ENCODE measurements around the gene SCP2.

SCP2 gene

DNA sequence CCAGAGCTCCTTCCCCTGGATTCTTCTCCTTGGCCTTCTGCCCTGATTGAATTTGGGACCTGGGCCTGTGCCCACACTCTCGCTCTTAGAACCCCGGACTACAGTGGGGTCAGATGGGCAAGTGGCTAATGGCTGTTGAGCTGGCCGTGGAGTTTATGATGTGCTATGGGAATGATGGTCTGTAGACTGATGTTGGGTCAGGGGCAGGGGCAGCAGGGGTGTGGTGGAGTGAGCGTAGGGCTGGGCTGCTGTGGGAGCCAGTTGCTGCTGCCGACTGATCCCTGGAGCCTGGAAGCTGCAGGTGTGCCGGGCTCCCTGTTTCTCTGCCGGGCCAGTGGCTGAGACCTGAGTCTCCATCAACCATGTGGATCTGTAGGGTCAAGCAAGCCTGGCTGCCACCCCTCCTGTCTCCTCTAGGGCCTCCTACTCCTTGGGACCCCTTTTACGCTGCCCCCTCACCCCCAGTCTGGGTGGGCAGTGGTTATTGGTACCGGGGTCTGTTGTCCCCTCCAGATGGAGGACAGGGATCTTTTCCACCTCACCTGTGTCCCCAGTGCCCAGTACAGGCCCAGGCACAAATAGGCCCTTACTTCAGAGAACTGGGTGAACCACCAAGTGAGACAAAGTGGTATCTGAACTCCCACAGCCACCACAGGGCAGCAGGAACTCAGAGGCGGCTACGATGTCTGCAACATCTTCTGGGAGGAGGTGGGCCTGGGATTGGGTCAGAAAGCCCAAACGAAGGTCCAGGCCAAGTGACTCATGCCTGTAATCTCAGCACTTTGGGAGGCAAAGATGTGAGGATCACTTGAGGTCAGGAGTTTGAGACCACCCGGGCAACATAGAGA lies 140.0 kb downstream of the SCP2 start:
- no peak for DNase-seq (ENCODE audit: low read depth in 2 of 2)

DNA sequence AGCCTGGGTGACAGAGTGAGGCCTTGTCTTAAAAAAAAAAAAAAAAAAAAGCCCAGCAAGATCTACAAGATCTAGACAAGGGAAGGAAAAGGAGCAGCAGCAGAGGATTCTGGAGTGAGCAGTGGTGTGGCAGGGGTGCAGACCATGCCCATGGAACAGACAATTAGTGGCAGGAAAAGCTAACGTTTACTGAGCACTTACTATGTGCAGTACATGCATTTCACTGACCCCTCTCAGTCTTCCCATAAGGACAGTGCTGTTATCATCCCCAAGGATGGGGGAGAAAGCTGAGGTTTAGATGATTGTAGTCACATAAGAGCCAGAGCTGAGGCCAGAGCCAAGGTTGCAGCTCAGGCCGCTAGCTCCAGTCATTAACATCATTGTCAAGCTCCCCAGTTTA lies 140.8 kb downstream of the SCP2 start:
- DNase-seq (ENCODE audit: low read depth in 2 of 2): no peak

DNA sequence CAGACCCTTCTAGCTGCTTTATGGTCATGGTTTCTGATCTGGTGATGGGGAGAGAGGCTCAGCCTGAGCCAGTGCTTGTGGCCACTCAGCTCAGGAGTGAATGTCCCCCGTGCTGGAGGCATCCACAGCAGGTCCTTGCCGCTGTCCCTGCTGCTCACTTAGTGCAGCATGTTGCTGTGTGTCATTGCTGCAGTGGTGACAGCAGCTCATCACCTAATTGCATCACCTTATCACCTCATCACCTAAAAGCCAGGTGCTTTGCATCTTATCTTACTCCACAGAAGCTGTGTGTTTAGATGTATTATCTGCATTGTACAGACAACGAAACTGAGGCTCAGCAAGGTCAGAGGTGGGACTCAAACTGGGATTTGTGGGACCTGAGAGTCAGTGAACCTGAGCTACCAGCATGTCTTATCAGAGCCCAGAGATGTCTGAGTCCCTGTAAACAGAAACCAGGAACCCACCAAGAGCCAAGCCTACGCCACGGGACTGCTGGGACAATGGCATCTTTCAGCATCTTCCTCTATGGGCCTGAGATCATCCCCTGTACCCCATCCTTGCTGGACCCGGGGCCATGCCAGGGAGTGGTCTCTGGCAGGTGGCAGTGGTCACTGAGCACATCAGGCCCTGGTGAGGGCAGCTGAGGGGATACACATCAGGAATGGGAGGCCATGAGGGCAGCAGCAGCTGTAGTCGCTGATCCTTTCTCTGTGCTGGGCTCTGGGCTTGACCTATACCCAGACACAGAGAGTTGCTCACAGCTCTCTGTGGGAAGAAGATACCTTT lies 141.4 kb downstream of the SCP2 start:
- no peak for DNase-seq (ENCODE audit: low read depth in 2 of 2)

DNA sequence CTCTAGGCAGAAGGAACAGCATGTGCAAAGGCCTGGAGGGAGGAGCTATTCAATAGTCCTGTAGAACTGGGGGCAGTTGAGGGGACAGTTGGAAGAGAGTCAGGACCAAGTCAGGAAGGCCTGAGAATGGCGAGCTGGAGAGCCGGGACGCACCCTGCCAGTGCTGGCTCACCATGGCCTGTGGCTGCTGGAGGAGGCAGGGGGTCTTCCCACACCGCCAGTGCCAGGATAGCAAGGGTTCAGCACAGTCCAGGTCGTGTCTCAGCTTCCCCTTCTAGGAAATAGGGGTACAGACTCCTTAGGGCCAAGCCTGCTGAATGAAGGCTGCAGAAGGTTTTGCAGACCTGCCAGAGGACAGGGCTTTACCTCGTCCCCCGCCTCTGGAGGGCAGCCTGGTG lies 142.2 kb downstream of the SCP2 start:
- no peak for DNase-seq (ENCODE audit: low read depth in 2 of 2)

DNA sequence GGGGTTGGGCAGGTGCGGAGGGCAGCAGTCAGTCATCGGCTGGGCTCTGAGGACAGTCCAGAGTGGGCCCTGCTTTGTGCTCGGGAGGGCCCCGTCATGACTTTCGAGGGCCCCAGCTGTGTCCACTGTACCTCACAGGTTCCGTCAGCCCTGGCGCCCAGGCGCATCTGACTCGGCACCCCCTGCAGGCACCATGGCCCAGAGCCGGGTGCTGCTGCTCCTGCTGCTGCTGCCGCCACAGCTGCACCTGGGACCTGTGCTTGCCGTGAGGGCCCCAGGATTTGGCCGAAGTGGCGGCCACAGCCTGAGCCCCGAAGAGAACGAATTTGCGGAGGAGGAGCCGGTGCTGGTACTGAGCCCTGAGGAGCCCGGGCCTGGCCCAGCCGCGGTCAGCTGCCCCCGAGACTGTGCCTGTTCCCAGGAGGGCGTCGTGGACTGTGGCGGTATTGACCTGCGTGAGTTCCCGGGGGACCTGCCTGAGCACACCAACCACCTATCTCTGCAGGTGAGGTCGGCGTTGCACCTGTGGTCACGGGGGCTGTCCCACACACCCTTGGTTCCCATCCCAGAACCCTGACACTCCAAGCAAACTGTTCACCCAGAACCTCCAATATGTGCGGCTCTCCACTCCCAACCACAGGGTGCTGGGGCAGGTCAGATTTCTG lies 142.7 kb downstream of the SCP2 start:
- no peak for DNase-seq (ENCODE audit: low read depth in 2 of 2)

DNA sequence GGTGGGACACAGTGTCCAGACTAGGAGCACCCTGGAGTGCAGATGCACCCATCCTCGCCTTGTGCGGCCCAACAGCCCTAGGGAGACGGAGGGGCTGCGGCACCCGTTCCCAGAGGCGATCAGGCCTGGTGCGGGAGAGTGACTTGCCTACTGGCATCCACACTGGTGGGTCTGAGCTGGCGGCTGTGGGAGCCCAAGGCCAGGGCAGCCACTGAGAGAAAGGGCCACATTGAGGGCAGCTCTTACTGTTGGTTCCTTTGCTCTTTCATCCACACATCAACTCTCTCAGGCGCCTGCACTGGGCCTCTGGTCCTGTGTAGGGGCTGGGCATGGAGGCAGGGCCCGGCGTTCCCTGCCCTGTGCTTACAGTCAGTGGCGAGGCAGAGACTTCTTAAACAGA lies 143.5 kb downstream of the SCP2 start:
- DNase-seq (ENCODE audit: low read depth in 2 of 2): no peak

DNA sequence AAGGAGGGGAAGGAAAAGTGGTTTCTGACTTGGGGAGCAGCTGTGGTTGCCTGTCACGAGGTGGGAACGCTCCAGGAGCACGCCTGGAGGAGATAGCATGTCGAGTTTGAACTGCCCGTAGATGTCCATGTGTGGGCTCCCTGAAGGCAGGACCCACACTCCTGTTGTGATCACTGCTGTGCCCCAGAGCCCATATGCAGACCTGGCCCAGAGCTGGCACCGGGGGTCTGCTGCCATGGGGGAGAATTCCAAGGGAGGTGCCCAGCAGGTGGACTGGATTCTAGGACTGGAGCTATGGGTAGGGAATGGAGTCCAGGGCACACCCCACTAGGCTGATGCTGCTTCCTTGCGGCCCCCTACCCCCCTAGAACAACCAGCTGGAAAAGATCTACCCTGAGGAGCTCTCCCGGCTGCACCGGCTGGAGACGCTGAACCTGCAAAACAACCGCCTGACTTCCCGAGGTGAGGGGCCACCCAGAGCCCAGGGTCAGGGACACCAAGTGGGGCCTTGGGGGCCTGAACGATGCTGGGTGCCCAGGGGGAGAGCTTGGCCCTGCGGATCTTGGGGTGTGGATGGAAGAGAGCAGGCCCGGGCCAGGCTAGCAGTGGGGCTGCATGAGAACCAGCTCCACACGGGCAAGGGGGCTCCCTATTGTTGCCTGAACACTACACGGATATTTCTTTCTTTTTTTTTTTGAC lies 144.2 kb downstream of the SCP2 start:
- no peak for DNase-seq (ENCODE audit: low read depth in 2 of 2)

DNA sequence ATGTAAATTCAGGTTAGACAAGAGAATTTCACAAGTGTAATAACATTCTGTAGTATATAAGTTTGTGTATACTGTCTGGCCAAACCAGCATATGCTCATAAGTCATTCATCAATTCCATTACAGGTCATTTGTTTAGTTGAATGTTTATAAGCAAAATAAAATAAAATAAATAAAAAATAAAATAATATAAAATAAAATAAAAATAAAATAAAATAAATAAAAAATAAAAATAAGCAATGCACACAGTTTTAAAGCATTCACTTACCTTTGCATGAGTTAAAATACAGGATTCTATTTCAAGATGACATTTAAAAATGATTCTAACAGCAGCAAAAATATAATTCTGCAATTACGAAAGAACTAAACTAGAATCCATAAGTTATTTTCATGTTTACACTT lies 144.8 kb downstream of the SCP2 start:
- DNase-seq (ENCODE audit: low read depth in 2 of 2): no peak

DNA sequence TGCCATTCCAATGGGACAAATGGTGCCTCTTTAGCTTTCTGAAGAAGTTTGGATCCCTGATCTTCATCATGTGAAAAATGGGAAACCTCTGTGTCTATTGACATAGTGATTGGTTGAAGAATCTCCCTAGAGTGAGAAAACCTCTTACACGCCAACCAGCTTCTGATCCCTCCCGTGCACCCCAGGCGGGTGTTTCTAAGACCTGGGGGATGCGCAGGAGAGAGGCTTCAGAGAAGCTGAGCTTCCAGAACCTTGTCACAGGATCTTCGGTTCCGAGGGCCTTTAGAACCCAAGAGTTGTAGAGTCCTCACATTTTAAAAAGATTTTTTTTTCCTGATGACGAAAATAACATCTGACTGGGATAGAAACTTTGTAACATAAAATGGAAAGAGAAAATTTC lies 146.2 kb downstream of the SCP2 start:
- no peak for DNase-seq (ENCODE audit: low read depth in 2 of 2)

DNA sequence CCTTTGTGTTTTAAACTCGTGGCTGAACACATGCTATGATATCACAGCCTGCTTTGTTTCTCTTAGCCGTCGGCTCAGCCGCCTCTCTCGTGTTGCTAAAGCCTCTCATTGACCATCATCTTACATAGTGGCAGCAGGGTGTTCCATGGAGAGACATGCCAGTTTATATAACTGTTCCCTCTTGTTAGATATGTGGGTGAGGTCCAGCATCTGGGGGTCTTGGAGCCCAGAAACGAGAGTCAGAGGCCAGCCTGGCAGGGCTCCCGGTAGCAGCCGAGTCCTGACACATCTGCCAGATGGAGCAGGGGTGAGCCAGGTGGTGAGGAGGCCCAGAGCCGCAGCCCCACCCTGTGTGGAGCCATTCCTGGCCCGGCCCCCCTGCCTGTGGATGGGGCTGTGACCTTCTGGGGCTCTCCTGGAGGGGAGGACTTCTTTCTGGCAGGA lies 146.8 kb downstream of the SCP2 start:
- no peak for DNase-seq (ENCODE audit: low read depth in 2 of 2)

DNA sequence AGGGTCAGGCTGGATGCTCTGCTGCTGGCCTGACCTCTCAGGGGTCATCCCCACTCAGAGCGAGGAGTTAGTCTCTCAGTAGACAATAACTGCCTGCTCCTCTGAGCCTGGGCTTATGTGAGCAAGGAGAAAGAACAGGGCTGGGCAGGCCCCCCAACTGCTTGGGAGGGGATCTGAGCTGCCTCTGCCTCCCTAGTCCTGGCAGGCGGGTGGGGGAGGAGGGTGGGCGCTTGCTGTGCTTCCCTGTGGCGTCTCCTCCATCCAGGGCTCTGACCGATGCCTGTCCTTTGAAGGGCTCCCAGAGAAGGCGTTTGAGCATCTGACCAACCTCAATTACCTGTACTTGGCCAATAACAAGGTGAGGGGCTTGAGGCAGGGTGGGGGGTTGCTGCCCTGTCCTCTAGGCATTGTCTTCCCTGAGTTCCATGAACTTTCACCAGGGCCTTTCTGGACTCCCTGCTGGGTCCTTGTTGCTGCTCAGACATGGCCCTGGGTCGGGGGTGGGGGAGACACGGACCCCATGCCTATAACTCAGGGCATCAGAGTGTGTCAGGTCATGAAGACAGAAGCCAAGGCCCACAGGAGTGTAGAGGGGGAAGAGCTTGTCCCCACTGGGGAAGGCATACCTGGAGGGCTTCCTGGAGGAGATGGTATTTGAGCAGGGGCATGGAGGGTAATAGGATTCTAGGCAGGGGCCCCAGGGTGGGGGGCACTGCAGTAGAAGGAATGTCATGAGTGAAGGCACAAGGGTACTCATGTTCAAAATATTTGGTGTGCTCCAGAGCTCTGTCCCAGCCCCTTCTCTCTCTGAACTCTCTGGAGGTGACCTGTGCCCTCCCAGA lies 147.5 kb downstream of the SCP2 start:
- DNase-seq (ENCODE audit: low read depth in 2 of 2): no peak

DNA sequence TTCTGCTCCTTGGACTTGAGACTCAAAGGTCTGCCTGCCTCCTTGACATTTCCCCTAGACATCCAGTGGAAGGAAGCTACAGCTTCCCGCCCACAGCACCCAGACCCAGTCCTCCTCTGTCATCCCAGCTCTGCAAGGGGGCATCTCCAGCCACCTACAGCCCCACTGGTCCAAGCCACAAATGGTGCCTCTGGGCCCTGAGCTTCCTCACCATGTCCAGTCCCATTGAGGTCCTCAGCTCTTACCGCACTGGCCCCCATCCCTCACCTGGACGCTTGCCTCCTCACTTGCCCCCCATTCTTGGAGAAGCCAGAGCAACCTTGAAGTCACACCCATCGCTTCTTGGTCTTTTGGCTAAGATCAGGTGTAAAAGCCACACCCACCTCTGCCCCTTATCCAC lies 148.1 kb downstream of the SCP2 start:
- no peak for DNase-seq (ENCODE audit: low read depth in 2 of 2)

DNA sequence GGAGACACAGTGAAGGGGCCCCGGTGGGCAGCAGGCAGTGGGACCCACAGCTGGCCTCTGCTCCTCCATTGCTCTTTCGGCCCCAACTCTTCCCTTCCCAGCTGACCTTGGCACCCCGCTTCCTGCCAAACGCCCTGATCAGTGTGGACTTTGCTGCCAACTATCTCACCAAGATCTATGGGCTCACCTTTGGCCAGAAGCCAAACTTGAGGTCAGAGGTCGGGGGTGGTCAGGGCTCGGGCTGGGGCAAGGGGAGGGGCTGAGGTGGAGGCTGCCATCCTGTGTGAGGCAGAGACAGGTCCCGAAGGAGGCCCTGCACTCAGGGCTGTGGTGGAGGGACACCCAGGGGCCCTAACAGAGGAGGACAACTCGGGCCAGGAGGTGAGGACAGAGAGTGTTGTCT lies 148.7 kb downstream of the SCP2 start:
- no peak for DNase-seq (ENCODE audit: low read depth in 2 of 2)

DNA sequence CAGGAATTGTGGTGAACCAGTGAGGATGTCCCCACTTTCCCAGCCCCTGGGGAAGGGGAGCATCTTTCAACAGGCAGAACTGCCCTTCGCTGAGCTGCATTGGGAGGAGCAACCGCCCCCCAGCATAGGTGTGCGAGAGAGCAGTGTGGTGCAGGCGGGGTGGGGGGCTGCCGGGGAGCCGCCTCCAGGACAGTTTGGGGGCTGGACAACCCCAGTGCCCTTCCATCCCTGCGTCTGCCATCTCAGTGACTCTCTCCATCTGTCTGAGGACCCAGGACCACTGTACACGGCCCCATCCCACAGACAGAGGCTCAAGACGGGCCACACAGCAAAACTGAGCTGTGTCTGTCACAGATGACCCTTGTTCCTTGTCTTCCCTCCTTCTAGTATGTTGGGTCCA lies 149.1 kb downstream of the SCP2 start:
- DNase-seq (ENCODE audit: low read depth in 2 of 2): no peak

DNA sequence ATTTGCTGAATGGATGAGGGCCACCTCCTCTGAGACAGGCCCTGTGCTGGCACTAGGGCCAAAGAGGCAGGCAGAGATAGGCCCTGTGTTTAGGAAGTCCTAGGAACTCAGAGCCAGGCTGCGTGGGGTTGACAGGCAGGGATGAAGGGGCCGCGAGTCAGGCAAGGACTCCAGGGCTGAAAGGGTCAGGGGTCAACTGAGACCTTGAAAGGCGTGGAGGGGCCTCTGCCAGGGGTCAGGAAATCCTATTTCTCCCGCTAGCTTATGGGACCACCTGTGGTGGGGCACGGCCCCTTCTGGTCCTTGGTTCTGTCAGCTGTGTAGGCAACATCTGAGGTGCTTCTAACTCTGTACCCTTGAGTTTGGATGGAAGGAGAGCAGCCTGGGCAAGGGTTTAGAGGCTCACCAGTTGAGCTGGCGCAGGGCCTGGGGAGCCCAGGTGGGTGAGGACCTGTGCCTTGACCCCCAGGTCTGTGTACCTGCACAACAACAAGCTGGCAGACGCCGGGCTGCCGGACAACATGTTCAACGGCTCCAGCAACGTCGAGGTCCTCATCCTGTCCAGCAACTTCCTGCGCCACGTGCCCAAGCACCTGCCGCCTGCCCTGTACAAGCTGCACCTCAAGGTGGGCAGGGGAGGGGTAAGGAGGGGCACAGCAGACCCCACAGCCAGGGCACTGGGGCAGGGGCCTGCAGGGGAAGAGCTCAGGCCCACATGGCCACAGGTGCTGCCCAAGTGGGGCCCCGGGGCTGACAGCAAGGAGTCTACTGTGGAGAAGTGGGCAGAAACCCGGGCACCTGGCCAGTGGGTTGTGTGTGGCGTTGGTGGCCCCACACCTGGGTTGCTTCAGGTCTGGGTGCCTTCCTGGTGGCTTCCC lies 149.9 kb downstream of the SCP2 start:
- DNase-seq (ENCODE audit: low read depth in 2 of 2): no peak

DNA sequence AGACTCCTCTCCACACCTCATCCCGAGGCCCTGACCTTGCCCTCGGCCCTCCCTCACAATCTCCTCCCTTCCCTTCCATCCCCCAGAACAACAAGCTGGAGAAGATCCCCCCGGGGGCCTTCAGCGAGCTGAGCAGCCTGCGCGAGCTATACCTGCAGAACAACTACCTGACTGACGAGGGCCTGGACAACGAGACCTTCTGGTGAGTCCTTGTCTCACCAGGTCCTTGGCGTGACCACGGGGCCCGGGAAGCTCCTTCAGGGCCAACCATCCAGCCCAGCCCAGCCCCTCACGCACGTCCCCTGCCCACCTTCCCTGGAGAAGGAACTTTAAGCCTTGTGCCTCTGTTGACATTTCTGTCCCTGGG lies 150.5 kb downstream of the SCP2 start:
- no peak for DNase-seq (ENCODE audit: low read depth in 2 of 2)

DNA sequence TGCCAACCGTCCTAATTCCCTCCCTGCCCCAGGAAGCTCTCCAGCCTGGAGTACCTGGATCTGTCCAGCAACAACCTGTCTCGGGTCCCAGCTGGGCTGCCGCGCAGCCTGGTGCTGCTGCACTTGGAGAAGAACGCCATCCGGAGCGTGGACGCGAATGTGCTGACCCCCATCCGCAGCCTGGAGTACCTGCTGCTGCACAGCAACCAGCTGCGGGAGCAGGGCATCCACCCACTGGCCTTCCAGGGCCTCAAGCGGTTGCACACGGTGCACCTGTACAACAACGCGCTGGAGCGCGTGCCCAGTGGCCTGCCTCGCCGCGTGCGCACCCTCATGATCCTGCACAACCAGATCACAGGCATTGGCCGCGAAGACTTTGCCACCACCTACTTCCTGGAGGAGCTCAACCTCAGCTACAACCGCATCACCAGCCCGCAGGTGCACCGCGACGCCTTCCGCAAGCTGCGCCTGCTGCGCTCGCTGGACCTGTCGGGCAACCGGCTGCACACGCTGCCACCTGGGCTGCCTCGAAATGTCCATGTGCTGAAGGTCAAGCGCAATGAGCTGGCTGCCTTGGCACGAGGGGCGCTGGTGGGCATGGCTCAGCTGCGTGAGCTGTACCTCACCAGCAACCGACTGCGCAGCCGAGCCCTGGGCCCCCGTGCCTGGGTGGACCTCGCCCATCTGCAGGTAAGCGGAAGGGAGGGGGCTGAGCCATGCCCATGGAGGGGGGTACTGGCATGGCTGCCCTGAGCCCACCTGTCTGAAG lies 151.4 kb downstream of the SCP2 start:
- DNase-seq (ENCODE audit: low read depth in 2 of 2): no peak

DNA sequence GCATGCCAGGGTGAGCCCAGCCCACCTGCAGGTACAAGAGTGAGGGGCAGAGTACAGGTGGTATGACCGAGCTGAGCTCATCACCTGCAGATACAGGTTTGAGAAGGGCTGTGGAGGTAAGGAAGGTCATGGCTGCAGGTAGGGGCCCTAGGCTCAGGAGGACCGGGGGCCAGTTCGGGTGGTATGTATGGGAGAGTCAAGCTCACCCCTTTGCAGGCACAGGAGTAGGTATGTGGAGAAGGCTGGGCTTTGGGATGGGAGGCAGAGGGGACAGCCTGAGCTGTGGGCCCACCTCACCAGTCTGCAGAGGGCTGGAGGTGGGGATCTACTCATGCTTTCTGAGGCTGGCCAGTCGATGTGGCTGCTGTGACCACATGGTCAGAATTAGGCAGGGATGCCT lies 152.2 kb downstream of the SCP2 start:
- no peak for DNase-seq (ENCODE audit: low read depth in 2 of 2)

DNA sequence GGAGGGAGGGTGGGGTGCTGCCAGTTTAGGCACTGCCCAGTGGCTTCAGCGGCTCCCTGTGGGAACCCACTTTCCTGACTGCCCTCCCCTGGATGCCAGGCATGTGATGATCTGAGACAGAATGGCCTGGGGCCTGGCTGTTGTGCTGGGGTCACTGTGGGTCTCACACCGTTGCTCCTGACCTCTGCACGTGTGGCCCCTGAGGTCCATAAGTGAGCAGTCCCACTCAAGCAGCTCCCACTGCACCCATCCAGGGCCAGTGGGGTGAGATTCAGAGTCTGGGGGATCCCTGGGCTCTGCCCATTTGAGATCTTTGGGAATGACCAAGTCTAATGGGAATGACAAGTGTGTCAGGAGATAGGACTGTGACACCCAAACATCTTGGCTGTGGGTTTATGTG lies 153.0 kb downstream of the SCP2 start:
- no peak for DNase-seq (ENCODE audit: low read depth in 2 of 2)
